A673 (cell line): ENCODE data around the gene CCDC106. TPM values are rescaled to one million over a fixed set of nuclear protein-coding genes. Genes with fewer than 3 reads are reported as not detected.

Experiments used
- BruUV-seq: library from RNA; stranded (reverse); fragments of 400-500 nt; replicated peaks from 2 replicates; lab custom pipeline; 2021; lab: Mats Ljungman, UMichigan
- CTCF ChIA-PET: fragments of 300-600 bp; sonication (Branson Sonifier 250); formaldehyde crosslinking; loops from one replicate; lab custom pipeline; 2022; ENCODE audit warnings: antibody characterized with exemption; lab: Charles Lee
- POLR2A ChIA-PET: fragments of 300-600 bp; sonication (Branson Sonifier 250); formaldehyde crosslinking; loops from one replicate; lab custom pipeline; 2022; ENCODE audit warnings: antibody characterized with exemption; ENCODE audit not compliant: low non-redundant PET; lab: Charles Lee
- DNase-seq: peaks from one replicate; pipeline ENCODE4 v3.0.0-alpha.2; 2015; ENCODE audit warnings: low spot score
- H3K27ac ChIP-seq: fragments of 200-600 bp; sonication (generic); 2 replicates; pipeline ENCODE4 v1.5.1; 2016; ENCODE audit warnings: mixed run types, low read depth, mild to moderate bottlenecking, mixed read lengths, antibody characterized with exemption, low read length; ENCODE audit not compliant: poor library complexity, severe bottlenecking
- H3K27me3 ChIP-seq: fragments of 200-600 bp; sonication (generic); replicated peaks from 2 replicates; pipeline ENCODE4 v1.6.1; 2017; ENCODE audit warnings: mixed run types, low read depth, mild to moderate bottlenecking, mixed read lengths, antibody characterized with exemption, low read length; ENCODE audit not compliant: insufficient read depth, poor library complexity
- H3K36me3 ChIP-seq: fragments of 200-600 bp; sonication (generic); 2 replicates; pipeline ENCODE4 v1.6.1; 2016; ENCODE audit warnings: mixed run types, mild to moderate bottlenecking, mixed read lengths, antibody characterized with exemption, low read length; ENCODE audit not compliant: insufficient read depth, poor library complexity, severe bottlenecking
- H3K4me1 ChIP-seq: fragments of 200-600 bp; sonication (generic); 2 replicates; pipeline ENCODE4 v1.6.1; 2017; ENCODE audit warnings: mixed run types, mild to moderate bottlenecking, mixed read lengths, antibody characterized with exemption, low read length; ENCODE audit not compliant: insufficient read depth, poor library complexity, severe bottlenecking
- H3K4me3 ChIP-seq: fragments of 200-600 bp; sonication (generic); 2 replicates; pipeline ENCODE4 v1.5.1; 2016; ENCODE audit warnings: low read depth, mixed run types, mild to moderate bottlenecking, mixed read lengths, low read length; ENCODE audit not compliant: poor library complexity, severe bottlenecking
- H3K9me3 ChIP-seq: fragments of 200-600 bp; sonication (generic); 2 replicates; pipeline ENCODE4 v1.6.1; 2016; ENCODE audit warnings: mixed run types, low read depth, mild to moderate bottlenecking, mixed read lengths, antibody characterized with exemption, low read length; ENCODE audit not compliant: poor library complexity, severe bottlenecking
- EZH2 ChIP-seq: fragments of 200-600 bp; sonication (generic); IDR thresholded peaks from 2 replicates; pipeline ENCODE4 v1.6.1; 2017; ENCODE audit warnings: borderline replicate concordance, low read depth, mild to moderate bottlenecking, mixed read lengths, antibody characterized with exemption, low read length; ENCODE audit not compliant: poor library complexity, severe bottlenecking
- intact Hi-C: fragments of 100-400 bp; cut with micrococcal nuclease; formaldehyde crosslinking; loops from one replicate; pipeline ENCODE4 v1.10.0; 2022; ENCODE audit not compliant: unreplicated experiment
- total RNA-seq: library from RNA; stranded (reverse); gene quantifications from 2 replicates; pipeline ENCODE4 v1.2.3, GENCODE V29; 2021
- TF ChIP-seq, protein P1 (sequence below): fragments of 300-800, 200-600 bp; sonication (generic); conservative IDR thresholded peaks from 2 replicates; pipeline ENCODE4 v1.5.1; 2017; ENCODE audit warnings: low read depth, mild to moderate bottlenecking, antibody characterized with exemption, low read length, moderate library complexity, mixed read lengths

The CCDC106 gene
- total RNA-seq, 1 experiment from 2014 or later: 41.5 TPM

DNA sequence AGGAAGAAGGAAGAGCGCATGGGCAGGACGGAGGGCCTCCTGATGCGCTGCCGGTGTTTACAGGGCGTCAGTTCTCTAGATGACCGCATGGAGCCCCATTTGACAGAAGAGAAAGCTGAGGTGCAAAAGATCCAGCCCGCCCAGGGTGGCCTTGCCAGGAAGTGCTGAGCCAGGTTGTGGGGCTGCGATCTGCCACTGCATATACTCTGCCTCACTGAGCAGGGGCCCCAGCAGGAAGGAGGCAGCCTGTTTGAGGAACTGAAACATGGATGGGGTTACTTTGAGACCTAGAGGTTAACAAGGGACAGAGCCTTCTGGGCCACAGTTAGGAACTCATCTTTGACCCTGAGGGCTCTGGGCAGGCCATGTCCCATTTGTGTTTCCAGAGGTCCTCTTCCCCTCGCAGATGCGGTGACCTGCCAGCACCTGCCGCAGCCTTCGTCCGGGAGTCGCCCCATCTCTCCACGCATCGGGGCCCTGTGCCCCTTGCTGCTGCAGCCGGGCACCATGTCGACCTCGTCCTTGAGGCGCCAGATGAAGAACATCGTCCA is 30.2 kb downstream of the CCDC106 start:
- no TSS peak for BruUV-seq
- POLR2A ChIA-PET: no interaction called here
- no peak for TF ChIP-seq EZH2
- TF ChIP-seq, protein P1, sequence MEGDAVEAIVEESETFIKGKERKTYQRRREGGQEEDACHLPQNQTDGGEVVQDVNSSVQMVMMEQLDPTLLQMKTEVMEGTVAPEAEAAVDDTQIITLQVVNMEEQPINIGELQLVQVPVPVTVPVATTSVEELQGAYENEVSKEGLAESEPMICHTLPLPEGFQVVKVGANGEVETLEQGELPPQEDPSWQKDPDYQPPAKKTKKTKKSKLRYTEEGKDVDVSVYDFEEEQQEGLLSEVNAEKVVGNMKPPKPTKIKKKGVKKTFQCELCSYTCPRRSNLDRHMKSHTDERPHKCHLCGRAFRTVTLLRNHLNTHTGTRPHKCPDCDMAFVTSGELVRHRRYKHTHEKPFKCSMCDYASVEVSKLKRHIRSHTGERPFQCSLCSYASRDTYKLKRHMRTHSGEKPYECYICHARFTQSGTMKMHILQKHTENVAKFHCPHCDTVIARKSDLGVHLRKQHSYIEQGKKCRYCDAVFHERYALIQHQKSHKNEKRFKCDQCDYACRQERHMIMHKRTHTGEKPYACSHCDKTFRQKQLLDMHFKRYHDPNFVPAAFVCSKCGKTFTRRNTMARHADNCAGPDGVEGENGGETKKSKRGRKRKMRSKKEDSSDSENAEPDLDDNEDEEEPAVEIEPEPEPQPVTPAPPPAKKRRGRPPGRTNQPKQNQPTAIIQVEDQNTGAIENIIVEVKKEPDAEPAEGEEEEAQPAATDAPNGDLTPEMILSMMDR: no peak
- Histone ChIP-seq H3K4me1 (peaks cover 20% of the 10 kb centered on the region), H3K4me3 (no peak overlapping the region), H3K36me3 (peaks cover 42% of the 10 kb centered on the region), H3K9me3 (no peaks in the 10 kb centered on the region), H3K27me3 (no peaks in the 10 kb centered on the region), H3K27ac (no peak overlapping the region)
- DNase-seq: no peak
- CTCF ChIA-PET: no interaction called here
- intact Hi-C loops: loop anchor here (10.0 kb wide), 1 partner anchor 637 kb away; the partner anchor contains the start of gene ZSCAN5A

DNA sequence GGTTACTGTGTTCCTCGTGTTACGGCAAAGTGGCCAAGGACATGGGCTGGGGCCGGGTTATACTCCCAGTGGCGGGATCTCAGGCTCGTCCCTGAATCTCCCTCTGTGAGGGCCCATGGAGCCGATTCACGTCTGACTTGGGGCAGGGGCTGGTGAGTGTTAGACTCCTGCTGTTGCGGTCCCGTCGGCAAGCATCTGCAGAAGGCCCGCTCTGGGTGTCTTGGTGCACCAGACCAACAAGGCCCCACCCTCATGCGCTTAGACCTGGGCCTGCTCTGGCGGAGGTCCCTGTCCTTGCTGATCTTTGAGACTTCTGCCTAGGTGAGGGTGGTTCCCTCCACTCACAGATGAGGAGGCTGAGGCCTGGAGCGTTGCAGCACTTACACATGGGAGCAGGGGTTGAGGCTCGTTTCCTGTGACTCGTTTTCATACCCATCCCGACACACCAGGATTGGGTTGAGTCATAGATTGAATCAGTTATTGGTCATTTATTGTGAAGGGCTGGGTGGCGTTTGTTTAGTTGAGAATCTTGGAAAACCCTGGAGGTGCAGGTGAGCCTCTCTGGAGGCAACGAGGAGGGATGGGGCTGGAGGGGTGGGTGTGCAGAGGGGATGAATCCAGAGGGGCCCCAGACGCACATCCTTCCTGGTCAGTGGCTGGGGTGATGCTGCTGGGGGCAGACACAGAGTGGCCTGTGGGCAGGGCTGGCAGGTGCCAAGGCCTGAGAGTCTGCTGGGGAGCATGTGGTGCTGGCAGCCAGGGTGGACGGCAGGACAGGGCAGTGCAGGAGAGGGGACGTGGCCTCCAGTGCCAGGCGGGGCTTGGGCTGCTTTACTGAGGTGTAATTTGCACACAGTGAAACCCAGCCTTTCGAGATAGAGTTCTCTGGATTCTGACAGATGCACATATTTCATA is 31.6 kb downstream of the CCDC106 start:
- Histone ChIP-seq H3K9me3 (no peaks in the 10 kb centered on the region), H3K4me3 (no peak overlapping the region), H3K4me1 (peaks cover 12% of the 10 kb centered on the region), H3K36me3 (peaks cover 38% of the 10 kb centered on the region), H3K27me3 (no peaks in the 10 kb centered on the region), H3K27ac (no peak overlapping the region)
- ChIA-PET CTCF (no interaction called here), POLR2A (no interaction called here)
- BruUV-seq: no TSS peak
- TF ChIP-seq EZH2: no peak
- TF ChIP-seq, protein P1: no peak
- intact Hi-C loops: loop anchor here (10.0 kb wide), 1 partner anchor 635 kb away; the partner anchor contains the start of gene ZSCAN5A
- DNase-seq: no peak

DNA sequence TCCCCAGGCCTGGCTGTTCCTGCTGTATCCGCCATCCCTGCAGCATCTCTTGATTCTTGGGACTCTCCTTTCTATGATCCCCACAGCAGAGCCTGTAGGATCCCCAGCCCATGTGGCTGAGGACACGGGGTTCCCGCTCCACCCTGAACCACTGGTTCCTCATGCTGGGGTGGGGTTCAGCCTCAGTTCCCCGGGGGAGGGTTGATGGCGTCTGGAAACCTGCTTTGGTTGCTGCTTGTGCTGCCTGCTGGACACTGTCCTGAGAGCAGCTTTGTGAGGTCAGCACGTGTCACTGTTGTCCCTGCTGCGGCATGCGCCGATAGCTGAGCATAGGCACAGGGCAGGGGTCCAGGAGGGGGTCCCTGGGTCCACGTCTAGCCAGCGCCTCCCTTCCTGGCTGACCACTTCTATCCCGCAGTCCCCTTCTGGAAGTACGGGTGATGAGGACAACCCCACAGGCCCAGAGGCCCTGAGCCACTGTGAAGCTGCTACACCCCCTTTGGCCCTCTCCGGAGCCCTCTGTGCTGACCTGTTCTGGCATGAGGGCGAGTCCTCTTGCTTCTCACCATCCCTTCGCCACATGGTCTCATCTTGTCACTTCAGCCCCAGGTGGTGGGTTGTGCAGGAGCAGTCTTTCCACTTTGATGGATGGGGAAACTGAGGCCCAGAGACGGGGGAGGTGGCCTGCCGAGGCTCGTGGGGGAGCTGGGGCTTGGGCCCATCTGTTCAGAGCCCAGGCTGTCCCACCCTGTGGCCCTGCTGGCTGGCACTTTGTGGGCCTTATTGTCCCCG is 32.5 kb downstream of the CCDC106 start:
- Histone ChIP-seq H3K9me3 (no peaks in the 10 kb centered on the region), H3K27ac (no peak overlapping the region), H3K27me3 (no peaks in the 10 kb centered on the region), H3K36me3 (peaks cover 44% of the 10 kb centered on the region), H3K4me1 (peaks cover 12% of the 10 kb centered on the region), H3K4me3 (no peak overlapping the region)
- BruUV-seq: no TSS peak
- ChIA-PET POLR2A (no interaction called here), CTCF (no interaction called here)
- intact Hi-C loops: no loop called here
- TF ChIP-seq EZH2: no peak
- TF ChIP-seq, protein P1: no peak
- DNase-seq: no peak
